HG03175 (cell line): ENCODE results near the gene CDK5.

Source experiments
- ATAC-seq: cut with Tn5 transposase; IDR thresholded peaks from one replicate; pipeline ENCODE4 v1.9.1; 2021; ENCODE audit warnings: mild to moderate bottlenecking, moderate library complexity; ENCODE audit not compliant: unreplicated experiment

The CDK5 gene

DNA sequence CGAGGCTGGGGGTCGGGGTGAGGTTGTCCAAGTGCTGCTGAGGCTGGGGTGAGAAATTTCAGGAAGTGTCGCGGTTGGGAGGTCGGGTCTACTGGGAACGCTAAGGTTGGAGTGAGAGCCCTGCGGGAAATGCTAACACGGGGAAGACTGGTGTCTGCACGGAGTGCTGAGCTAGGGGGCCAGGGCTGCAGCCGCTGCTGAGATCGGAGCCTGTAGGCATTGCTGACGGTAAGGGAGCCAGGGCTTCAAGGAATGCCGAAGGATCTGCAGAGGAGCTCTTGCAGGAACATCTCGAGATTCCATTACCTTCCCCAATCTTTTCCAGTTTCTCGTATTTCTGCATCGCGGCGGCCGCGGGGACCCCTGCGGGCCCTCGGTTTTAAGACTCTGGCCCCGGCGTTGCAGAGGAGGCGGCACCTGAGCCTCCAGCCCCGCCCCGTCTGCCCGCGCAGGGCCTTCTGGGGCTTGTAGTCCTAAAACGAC lies at the start of gene CDK5:
Gene CDK5, minus strand, starts transcription at position 392 of the 483 bp plus-strand sequence. Its CDS starts 49 bp downstream, at position 343.
- peak; percentile 8 for ATAC-seq

DNA sequence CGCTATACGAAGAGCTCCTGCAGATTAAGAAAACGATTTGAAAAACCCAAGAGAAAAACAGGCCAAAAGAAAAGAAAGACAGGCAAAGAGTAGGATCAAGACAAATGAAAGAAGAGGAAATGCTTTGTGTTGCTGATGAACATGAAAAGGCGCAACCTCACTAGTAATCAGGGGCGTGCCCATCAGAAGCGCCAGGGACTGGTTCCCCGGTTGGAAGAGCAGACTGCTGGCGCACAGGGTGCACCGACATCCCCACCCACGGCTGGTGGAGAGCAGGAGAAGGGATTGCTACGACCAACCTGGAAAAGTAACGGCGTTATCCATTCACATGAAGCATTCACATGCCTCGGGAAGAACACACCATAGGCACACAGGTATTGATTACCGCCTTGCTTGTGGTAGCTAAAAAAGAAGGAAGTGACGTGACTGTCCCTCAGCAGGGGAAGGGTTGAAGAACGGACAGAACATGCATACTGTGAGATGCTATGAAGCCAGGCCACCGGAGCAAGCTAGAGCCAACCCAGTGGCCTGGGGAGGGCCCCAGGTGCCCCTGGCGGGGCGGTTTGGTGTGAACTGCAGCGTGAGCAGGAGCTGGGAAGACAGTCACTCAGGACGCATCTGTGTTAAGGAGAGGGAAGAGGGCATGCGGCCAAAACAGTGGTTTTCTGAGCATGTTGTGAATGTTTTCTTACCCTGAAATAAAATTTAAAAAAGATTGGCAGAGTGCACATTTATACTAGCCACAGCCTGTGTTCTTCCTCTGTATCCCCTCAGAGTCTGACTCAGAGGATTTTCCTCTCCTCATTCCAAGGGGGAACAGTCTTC lies 46.9 kb upstream of the CDK5 start:
- ATAC-seq: no peak

DNA sequence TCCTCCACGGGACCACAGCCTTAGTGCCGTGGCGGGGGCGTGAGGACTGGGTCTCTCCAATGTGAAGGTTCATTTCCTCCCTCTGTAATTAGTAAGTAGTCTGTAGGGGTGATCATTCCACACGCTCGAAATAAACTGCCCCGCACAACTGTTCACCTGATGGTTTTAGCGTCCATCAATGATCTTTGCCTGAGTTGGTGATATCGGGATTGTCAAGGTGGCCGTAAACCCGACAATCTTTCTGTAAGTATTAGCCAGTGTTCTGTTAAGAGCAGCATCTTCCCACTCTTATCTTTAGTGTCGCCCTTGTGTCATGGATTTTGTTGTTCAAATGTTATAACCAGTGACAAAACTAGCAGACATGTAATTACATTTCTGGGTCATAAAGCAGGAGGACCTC lies 46.3 kb upstream of the CDK5 start:
- no peak for ATAC-seq

DNA sequence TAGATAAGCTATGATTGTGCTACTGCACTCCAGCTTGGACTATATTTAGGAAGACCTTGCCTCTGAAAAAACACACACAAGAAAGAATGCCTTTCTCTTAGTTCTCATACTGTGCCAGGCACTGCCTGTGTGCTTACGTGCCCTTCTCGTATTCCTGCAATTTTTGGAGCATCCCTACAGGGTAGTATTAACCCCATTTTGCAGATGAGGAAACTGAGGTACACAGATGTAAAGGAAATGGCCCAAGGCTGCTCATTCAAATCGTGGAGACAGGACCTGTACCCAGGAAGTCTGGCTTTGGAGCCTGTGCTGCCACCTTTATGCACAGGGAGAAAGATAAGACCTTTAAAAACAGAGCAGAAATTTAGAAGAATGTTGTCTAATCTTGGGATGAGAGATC lies 45.3 kb upstream of the CDK5 start:
- no peak for ATAC-seq

DNA sequence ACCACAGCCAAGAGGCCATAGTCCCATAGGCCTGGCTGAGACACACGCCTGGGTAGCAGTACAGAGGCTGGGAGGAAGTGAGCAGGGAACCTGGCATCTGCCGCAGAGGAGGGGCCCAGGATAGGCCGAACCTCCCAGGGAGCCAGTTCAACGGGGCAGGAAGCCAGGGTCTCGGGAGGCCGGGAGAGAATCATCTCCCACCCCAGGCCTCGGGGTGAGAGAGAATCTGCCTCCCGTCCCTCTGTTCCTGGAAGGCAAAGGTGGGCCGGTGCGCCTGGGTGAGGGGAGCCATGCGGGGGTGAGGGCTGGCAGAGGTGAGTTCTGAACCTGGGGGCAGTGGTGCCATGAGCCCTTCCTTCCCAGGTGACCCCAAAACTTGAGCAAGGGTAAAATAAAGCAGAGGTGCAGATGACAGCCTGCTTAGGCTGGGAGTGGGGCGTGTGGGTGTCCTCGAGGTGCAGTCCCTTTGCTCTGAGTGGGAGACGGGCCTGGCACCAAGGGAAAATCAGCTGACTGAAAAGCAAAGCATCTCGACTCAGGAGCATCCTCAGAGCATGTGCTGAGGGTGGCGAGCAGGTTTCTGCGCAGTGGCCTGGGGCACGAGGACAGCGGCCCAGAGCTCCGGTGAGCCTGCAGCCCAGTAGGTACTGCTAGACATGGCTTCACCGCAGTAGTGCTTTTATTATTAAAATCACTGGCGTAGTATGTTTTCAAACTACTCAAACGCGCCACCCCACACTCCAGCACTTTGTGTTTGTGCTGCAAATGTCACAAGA lies 44.1 kb upstream of the CDK5 start:
- ATAC-seq: no peak

DNA sequence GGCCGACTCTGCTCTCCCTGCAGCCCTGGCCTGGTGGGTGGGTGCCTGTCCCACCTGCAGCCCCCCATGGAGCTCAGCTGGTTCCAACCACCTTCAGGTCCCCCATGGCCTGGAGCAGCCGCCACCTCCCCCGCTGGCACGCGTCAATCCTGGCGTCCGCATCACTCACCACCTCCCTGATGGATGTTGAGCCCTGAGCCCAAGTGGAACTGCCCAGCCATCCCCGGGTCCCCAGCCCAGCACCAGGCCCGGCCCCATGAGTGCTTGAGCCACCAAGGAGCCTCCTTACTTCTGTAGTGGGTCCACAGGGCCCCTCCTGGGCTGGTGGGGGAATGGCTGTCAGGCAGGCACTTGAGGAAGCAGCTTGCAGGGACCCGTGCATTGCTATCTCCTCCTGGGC lies 43.2 kb upstream of the CDK5 start:
- ATAC-seq: no peak

DNA sequence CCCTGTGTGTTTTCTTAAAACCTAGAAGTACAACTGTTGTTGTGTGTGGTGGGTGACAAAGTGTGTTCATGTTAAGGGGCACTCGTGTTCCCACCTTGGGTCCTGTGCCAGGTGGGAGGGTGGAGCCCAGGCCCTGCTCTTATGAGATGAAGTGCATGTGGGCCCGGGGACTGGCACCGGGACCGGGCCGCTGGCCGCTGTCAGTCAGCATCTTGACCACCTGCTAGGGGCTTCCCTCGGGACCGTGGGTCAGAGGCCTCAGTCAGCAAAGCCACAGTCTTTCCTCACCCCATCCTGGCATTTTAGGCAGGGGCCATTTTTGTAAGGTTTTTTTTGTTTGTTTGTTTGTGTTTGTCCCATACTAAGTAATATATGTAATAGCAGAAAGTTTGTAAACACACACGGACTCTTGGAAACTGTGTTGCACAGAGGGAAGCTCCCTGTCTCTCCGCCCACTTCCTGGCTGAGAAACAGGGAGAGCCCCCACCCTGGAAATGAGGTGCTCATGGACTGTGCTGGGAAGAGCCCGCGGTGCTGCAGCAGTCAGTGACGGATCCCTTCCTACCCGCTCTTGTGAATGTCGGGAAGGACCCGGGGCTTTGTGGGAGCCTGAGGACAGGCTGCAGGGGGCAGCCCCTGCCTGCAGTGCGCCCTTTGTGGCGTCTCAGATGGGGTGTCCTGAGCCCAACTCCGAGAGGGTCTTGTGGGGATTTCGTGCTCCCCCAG lies 42.0 kb upstream of the CDK5 start:
- no peak for ATAC-seq

DNA sequence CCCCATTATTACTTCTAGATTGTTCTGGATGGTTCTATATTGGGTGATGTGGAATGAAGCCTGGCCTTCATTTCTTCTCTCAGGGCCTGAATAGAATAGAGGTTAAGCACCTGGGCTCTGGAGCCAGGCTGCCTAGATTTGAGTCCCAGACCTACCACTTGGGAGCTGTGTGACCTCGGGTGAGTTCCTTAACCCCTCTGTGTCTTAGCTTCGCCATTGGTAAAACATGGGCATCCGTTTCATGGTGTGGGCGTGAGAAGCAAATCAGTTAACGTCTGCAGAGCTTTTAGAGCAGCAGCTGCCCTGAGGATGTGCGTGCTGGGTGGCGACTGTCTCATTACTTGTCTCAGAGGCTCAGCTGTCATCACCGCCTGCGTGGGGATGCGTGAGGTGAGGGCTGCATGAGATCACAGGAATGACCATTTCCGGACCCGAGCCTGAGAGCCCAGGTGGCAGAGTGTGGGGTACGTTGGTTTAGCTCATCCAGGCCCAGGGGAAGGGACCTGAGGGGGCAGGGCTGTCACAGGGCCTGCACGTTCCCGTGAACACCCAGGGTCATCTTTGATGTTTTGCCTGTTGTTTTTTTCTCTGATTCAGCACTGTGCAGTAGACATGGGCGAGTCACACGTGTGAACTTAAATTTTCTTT lies 38.3 kb upstream of the CDK5 start:
- no peak for ATAC-seq

DNA sequence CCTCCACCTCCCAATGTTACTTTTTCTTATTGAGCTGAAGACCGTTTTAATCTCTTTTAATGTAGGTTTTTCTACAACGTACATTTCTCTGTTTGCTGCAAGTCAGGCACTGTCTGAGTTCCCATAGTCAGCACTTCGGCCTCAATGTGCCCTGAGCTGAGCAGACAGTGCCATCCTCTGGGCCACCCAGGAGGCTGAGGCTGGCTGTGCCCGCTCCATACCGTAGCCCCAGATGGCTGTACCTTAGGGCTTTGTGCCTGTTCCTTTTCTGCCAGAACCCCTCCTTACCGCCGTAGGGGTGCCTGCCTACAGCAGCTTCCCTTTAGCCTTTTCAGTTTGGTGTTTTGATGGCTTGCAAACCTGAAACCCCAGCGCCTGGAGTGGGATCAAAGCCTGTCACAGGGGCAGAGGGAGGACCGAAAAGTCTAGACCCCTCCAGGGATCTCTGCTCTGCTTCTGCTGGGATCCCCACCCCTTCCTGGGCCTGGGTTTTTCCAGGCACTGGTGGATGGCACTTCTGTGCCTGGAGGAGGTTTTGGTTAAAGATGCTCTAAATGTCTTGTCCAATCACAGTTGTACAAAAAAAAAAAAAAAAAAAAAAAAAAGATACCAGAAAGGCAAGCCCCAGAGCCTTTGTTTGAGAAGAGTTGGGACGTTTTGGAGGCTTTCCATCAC lies 37.6 kb upstream of the CDK5 start:
- ATAC-seq: no peak

DNA sequence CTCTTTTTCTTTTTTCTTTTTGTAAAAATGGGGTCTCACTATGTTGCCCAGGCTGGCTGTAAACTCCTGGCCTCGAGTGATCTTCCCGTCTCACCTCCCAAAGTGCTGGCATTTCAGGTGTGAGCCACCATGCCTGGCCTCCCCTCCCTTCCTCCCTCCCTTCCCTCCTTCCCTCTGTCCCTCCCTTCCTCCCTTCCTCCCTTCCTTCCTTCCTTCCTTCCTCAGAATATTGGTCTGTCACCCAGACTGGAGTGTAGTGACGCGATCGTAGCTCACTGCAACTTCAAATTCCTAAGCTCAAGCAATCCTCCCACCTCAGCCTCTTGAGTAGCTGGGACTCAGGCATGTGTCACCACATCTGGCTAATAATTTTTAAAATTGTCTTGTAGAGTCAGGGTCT lies 37.0 kb upstream of the CDK5 start:
- no peak for ATAC-seq

DNA sequence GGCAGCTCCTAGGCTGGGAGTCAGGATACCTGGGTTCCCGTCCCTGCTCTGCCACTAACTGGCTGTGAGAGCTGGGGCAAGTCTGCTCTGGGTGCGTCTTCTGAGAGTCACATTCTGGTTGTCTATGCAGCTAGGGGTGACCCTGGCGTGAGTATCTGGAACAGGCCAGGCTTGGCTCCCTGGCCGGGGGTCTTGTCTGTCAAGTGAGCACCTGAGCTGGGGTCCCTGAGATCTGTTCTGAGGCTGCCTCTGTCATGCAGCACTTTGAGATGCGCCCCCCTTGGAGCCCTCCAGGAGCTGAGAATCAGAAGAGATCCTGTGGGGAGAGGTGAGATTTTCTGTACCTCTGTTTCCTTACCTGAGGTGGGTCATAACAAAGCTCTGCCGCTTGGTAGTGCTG lies 36.1 kb upstream of the CDK5 start:
- ATAC-seq: no peak

DNA sequence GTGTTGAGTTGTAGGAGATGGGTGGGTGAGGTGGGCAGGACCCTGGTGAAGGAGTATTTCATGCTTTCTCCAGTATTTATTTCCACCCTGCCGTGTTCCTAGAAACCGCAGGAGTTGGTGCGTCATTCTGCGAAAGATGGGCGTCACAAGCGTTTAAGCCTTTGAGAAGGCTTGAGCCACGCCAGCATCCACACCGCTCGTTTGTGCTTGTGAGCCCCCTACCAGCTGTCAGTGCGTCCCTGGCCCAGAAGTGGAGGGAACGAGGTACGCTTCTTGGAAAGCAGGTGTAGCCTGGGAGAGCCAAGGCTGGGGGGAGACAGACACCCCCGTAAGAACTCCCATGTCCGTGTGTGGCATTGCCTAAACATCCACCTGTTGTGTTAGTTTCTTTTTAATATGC lies 34.3 kb upstream of the CDK5 start:
- ATAC-seq: no peak

DNA sequence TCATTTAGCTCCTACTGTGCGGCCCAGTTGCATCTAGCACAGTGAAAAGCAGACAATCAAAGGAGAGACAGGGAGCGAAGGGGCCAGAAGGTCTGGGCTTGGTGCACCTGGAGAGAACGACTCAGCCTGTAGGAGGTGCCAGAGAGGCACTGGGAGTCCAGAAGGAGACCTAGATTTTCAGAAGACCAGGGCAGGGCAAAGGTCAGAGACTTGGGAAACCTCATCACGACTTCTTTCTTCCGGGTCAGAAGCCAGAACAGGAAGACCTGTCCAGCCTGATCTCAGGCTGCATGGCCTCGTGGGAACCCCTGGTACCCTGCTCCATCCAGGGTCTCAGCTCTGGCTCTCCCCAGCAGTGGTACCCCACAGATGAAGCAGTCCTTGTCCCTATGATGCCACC lies 33.7 kb upstream of the CDK5 start:
- no peak for ATAC-seq

DNA sequence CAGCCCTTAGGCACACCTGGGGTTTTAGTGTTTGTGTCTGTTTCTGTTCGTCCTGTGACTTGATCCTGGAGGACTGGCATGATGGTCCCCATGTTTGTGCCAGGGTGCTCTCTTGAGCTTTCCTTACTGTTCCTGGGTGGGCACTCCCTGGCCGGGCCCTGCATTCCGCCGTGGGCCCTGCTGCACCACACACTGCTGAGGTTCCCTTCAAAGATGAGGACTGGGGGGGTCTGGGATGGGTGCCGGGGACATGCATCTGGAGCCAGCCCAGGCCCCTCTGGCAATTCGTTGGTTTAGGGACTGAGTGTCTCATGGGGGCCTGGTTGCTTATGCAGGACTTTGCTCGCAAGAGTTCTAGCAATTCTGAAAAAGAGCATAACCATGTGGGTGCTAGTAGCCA lies 33.3 kb upstream of the CDK5 start:
- no peak for ATAC-seq

DNA sequence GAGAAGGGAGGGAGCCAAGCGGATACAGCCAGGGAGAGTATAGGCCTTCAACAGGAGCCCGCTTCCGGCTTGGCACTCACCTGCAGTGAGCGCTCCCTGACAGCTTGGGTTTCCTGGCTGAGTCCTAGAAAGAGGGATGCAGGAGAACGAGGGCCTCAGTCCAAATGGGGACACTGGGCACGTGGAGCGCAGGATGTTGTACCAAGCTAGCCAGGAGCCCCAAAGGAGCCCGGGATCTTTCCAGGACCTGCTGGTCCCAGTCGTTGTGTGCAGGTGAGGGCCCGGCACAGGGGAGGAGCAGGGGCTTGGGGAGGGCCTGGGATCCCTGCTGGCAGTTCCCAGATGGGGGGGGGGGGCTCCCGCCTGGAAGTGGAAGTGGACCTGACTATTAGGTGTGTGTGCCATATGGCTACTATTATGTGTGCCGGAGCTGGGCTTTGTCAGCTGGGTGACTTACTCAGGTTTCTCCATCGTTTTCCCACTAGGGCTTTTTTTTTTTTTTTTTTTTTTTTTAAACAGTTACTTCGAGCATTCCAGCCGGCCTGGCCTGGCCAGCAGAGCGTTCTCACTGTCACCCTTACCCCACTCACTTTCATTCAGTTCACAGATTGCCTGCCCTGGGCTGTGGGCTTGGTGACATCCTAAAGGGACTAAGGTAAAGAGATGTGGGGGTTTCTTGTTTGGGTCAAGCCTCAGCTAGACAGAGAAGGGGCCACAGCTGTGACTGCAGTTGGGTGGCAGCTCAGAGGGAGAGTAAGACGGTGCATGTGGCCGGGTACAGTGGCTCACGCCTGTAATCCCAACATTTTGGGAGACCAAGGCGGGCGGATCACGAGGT lies 32.4 kb upstream of the CDK5 start:
- ATAC-seq: no peak

DNA sequence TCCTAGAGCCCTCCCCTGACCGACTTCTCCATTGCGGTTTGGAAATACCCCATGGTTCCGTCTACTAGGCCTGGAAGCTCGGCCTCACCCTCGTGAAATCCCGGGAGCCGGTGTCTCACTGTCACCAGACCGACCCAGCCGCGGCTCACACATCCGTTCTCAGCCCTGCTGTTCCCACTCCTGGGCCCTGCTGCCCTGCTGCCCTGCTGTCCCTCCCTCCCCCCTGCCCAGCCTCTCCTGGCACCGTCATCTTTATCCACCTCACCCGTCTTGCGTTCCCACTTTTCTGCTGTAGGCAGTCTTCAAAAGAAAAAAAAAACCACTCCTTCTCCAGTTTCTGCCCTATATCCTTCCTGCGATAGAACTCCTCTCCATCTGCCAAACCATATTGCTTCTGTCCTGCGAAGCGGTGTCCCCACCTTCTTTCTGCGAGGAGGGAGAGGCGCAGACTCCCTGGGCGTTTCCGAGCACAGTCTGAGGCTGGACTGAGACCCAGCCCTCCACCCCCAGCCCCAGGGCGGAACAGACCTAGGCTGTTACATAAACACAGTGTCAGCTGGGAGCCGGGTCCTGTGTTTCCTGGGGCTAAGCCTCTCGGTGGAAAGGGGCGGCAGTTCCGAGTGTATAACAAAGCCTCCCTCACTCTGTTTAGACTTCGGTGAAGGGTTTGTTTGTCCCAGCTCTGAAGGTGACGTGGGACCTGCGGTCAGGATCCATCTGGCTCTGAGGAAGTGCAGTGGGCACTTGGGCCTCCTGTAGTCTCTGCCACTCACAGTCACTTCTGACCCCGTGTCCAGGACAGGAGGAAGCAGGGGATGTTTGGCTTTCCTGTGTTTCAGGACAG lies 31.4 kb upstream of the CDK5 start:
- no peak for ATAC-seq

DNA sequence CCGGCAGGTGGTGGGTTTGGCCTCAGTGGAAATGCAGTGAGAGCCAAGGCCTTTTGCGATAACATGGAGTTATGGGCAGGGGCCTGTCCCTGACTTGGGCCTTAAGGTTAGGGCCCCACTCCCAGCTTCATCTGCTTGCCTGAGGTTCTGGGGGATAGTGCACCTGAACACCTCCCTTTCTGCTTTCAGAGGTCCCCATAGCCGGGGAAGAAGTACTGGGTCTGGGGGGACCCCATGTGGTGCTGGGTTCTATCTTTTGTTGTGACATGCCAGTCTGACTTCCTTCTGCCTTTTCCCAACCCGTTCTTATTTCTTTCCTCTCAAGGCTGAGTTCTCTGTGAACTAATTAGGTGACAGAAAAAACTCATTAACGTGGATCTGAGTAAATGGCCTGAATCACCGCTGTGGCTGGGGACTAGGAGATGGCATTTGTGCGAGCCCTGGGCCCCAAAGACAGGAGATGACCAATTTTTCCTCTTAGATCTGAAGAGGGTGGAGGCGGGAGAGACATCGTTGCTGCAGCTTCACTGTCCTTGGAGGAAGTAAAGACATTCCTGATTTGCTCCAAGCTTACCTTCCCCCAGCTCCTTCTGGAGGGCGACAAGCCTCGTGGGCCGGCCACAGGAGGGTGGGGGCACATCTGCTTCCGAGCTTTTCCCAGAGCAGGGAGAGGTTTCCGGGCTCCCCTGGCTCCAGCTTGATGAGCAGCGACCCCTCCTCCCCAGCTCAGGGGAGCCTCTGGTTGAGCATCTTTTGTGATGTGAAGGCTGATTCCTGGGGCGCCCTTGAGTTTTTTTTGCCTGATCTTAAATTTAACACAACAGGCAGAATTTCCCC lies 30.5 kb upstream of the CDK5 start:
- no peak for ATAC-seq
